HG03066 (cell line): ENCODE measurements around the gene UNC5B.

Experiments used
- ATAC-seq: cut with Tn5 transposase; IDR thresholded peaks from one replicate; pipeline ENCODE4 v1.9.1; 2021; ENCODE audit warnings: low read depth; ENCODE audit not compliant: unreplicated experiment

UNC5B gene

DNA sequence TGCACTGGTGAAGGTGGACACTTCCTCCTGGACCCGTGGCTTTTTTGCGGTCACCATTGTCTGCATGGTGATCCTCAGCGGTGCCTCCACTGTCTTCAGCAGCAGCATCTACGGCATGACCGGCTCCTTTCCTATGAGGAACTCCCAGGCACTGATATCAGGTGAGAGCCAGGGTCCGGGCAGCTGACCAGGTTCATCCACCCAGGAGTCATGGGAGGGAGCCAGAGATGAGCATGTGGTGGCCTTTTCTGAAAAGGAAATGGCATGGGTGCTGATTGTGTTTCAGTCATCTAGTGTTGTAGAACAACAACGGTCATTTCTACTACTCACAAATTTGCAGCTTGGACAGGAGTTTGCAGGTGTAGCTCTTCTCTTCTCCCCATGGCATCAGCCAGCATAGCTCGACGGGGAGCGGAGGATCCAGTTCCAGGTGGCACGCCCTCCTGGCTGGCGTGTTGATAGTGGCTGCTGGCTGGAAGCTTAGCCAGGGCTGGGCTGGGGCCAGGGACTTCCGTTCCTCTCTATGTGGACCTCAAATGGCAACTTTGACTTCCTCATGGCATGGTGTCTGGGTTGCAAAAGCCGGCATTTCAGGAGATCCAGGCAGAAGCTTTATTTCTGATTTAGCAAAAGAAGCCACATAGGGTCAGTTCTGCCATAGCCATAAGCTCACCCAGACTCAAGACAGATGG lies 139.4 kb downstream of the UNC5B start:
- ATAC-seq, result no peak
